HFFc6 (cell line): Measurements from ENCODE around the gene STX3. TPM values are rescaled to one million over a fixed set of nuclear protein-coding genes. Genes with fewer than 3 reads are reported as not detected.

Experiments used
- DNase-seq: peaks from one replicate; pipeline ENCODE4 v3.0.0-alpha.2; 2018
- H3K27ac Mint-ChIP-seq: 2 replicates; pipeline ENCODE4 v1.8.0; 2020; ENCODE audit warnings: mild to moderate bottlenecking, mixed read lengths
- H3K27me3 Mint-ChIP-seq: 2 replicates; pipeline ENCODE4 v1.8.0; 2021; ENCODE audit warnings: mild to moderate bottlenecking, moderate library complexity, mixed read lengths; ENCODE audit not compliant: insufficient read depth
- H3K36me3 Mint-ChIP-seq: 2 replicates; pipeline ENCODE4 v1.8.0; 2021; ENCODE audit warnings: low read depth, mixed read lengths
- H3K4me1 Mint-ChIP-seq: 2 replicates; pipeline ENCODE4 v1.8.0; 2020; ENCODE audit warnings: low read depth, mixed read lengths
- H3K4me3 Mint-ChIP-seq: 2 replicates; pipeline ENCODE4 v1.8.0; 2020; ENCODE audit warnings: mild to moderate bottlenecking, moderate library complexity, mixed read lengths
- H3K9me3 Mint-ChIP-seq: 2 replicates; pipeline ENCODE4 v1.8.0; 2020; ENCODE audit warnings: mild to moderate bottlenecking, mixed read lengths
- CTCF ChIP-seq: fragments of 200-600 bp; sonication (generic); IDR thresholded peaks from 2 replicates; pipeline ENCODE4 v1.5.0; 2021; ENCODE audit warnings: antibody characterized with exemption, mild to moderate bottlenecking
- total RNA-seq, 6 experiments: library from RNA; stranded (reverse); fragmentation: NEBNext Ultra II Directional; extraction: Animal tissue kit (Norgen Biotek cat#: 25700); gene quantifications; 2 replicates in 1 of 6; 3 replicates in 5 of 6; pipeline ENCODE4 v1.2.3, GENCODE V29; 2021

The STX3 gene
- total RNA-seq, 6 experiments from 2014 or later: 17.1 to 23.1 (median 19.0) TPM

GRCh38 chr11:59713745-59714144, 41.4 kb upstream of the STX3 start, which contains the start of gene OR10V1:
Gene OR10V1, minus strand, starts transcription at chr11:59713845. Its CDS starts 0 bp downstream, at chr11:59713845.
- H3K27ac Mint-ChIP-seq: no peak within 1 kb of the TSS
- no peak for DNase-seq
- no peak for TF ChIP-seq CTCF
- H3K4me3 Mint-ChIP-seq: no peak within 1 kb of the TSS
- no peaks in the 10 kb centered on the region for H3K9me3 Mint-ChIP-seq
- H3K27me3 Mint-ChIP-seq: peaks cover 1% of the 10 kb centered on the region; the same call in 1 of the 2 replicates
- peaks cover 26% of the 10 kb centered on the region for H3K4me1 Mint-ChIP-seq
- H3K36me3 Mint-ChIP-seq: peaks cover 7% of the 10 kb centered on the region; the same call in 1 of the 2 replicates

GRCh38 chr11:59716051-59716450, 39.1 kb upstream of the STX3 start:
- no peak overlapping the region for H3K27ac Mint-ChIP-seq

GRCh38 chr11:59719556-59719955, 35.6 kb upstream of the STX3 start:
- TF ChIP-seq CTCF: no peak
- no peaks in the 10 kb centered on the region for H3K9me3 Mint-ChIP-seq
- no peak overlapping the region for H3K27ac Mint-ChIP-seq

More at GRCh38 chr11:59716051-59716450, 39.1 kb upstream of the STX3 start:
- Mint-ChIP-seq H3K4me3 (no peak overlapping the region), H3K27me3 (peaks cover 1% of the 10 kb centered on the region; the same call in 1 of the 2 replicates), H3K4me1 (peaks cover 3% of the 10 kb centered on the region), H3K36me3 (peaks cover 7% of the 10 kb centered on the region; the same call in 1 of the 2 replicates), H3K9me3 (no peaks in the 10 kb centered on the region)
- no peak for DNase-seq
- no peak for TF ChIP-seq CTCF

GRCh38 chr11:59724066-59724465, 31.1 kb upstream of the STX3 start:
- Mint-ChIP-seq H3K27ac (no peak overlapping the region), H3K9me3 (no peaks in the 10 kb centered on the region), H3K4me3 (no peak overlapping the region), H3K4me1 (peaks cover 26% of the 10 kb centered on the region), H3K27me3 (peaks cover 4% of the 10 kb centered on the region; the same call in 1 of the 2 replicates), H3K36me3 (no peaks in the 10 kb centered on the region)
- no peak for DNase-seq
- no peak for TF ChIP-seq CTCF

More at GRCh38 chr11:59719556-59719955, 35.6 kb upstream of the STX3 start:
- H3K27me3 Mint-ChIP-seq: peaks cover 5% of the 10 kb centered on the region; the same call in 1 of the 2 replicates
- H3K4me1 Mint-ChIP-seq: peaks cover 12% of the 10 kb centered on the region
- H3K4me3 Mint-ChIP-seq: no peak overlapping the region
- DNase-seq: no peak
- no peaks in the 10 kb centered on the region for H3K36me3 Mint-ChIP-seq

- H3K27ac Mint-ChIP-seq: no peak overlapping the region
Observed at GRCh38 chr11:59727426-59727825, 27.8 kb upstream of the STX3 start.

More at GRCh38 chr11:59727426-59727825, 27.8 kb upstream of the STX3 start:
- H3K4me3 Mint-ChIP-seq: no peak overlapping the region
- H3K36me3 Mint-ChIP-seq: no peaks in the 10 kb centered on the region
- no peaks in the 10 kb centered on the region for H3K9me3 Mint-ChIP-seq
- H3K27me3 Mint-ChIP-seq: no peaks in the 10 kb centered on the region
- H3K4me1 Mint-ChIP-seq: peaks cover 29% of the 10 kb centered on the region
- TF ChIP-seq CTCF: no peak
- DNase-seq: no peak
